OCI-LY3 (cell line): ENCODE results near the gene CIB1.

Source experiments
- H2AFZ ChIP-seq: fragments of 200-600, 300-600 bp; shearing (Covaris generic); 2 replicates; pipeline ENCODE4 v1.6.0; 2014; ENCODE audit warnings: antibody characterized with exemption, low read depth, low read length
- H3K27ac ChIP-seq: fragments of 200-600, 300-600 bp; sonication (generic); 2 replicates; pipeline ENCODE4 v1.5.1; 2014; ENCODE audit warnings: mild to moderate bottlenecking, low read length, moderate library complexity, mixed read lengths
- H3K27me3 ChIP-seq: fragments of 200-600, 300-600 bp; sonication (generic); 2 replicates; pipeline ENCODE4 v1.6.1; 2014; ENCODE audit warnings: low read depth, low read length, mixed read lengths
- H3K36me3 ChIP-seq: fragments of 200-600, 300-600 bp; sonication (generic); replicated peaks from 2 replicates; pipeline ENCODE3; 2014; ENCODE audit warnings: low read depth, low read length, mixed read lengths
- H3K4me1 ChIP-seq: fragments of 300-600, 200-600 bp; sonication (generic); 2 replicates; pipeline ENCODE4 v1.6.1; 2014; ENCODE audit warnings: low read length, mixed read lengths
- H3K4me2 ChIP-seq: fragments of 200-600, 300-600 bp; sonication (generic); 2 replicates; pipeline ENCODE4 v1.6.1; 2014; ENCODE audit warnings: low read length, mixed read lengths
- H3K4me3 ChIP-seq: fragments of 300-600, 200-600 bp; sonication (generic); 2 replicates; pipeline ENCODE4 v1.5.1; 2014; ENCODE audit warnings: antibody characterized with exemption, mild to moderate bottlenecking, low read length, moderate library complexity
- H3K79me2 ChIP-seq: fragments of 300-600, 200-600 bp; shearing (Covaris generic); 2 replicates; pipeline ENCODE4 v1.6.1; 2014; ENCODE audit warnings: mild to moderate bottlenecking, low read length, mixed read lengths
- H3K9ac ChIP-seq: fragments of 300-600, 200-600 bp; shearing (Covaris generic); 2 replicates; pipeline ENCODE4 v1.6.0; 2014; ENCODE audit warnings: mild to moderate bottlenecking, low read length, moderate library complexity
- H3K9me3 ChIP-seq: fragments of 200-600, 300-600 bp; shearing (Covaris generic); 2 replicates; pipeline ENCODE4 v1.6.1; 2014; ENCODE audit warnings: low read length, mixed read lengths; ENCODE audit not compliant: insufficient read depth
- H4K20me1 ChIP-seq: fragments of 200-600, 300-600 bp; sonication (generic); 2 replicates; pipeline ENCODE4 v1.6.1; 2016; ENCODE audit warnings: low read length, mixed read lengths; ENCODE audit not compliant: insufficient read depth
- CTCF ChIP-seq: fragments of 200-600, 300-600 bp; sonication (generic); IDR thresholded peaks from 2 replicates; pipeline ENCODE4 v1.5.1; 2014; ENCODE audit warnings: antibody characterized with exemption, low read length, low read depth
- EZH2phosphoT487 ChIP-seq: fragments of 200-600 bp; shearing (Covaris generic); IDR thresholded peaks from 2 replicates; pipeline ENCODE4 v1.6.1; 2018; ENCODE audit warnings: antibody characterized with exemption, mixed run types, low read depth

CIB1 gene

DNA sequence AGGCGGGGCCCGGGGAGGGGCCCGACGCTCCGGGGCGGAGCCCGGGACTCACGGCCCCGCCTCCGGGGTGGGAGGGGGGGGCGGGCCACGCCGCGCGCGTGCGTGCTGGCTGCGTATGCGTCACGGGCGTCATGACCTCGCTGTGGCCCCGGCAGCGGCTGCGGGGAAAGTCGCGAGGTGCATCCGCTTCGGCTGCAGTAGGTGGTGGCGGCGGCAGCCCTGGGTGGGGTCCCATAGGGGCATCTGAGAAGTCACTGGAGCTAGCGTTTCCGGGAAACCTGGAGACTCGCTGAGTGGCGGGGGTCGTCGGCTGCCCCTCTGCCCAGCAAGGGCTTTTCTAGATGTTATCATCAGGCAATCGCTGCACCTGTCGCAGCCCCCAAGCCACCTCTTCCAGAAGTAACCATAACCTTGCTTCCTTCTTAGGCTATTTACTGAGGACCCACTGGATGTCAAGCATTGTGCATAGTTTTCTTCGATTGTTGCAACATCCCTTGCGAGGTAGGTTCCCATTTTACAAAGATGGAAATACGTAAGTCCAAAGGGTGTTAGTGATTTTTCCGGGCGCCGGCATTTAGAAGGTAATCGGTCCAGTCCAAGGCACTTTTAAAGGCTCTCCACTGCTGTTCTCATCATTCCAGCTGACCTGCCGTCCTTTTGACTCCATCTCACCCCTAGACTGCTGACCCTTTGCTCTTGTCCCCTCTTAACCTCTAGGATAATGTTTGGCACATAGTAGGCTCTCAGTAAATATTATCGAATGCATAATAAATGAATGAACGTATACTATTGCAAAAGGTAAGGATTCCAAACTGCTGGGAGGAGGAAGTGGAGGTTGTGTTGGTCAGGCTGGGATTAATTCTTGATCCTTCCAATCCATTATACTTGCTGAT is 601 bp upstream of the CIB1 start, which contains the start of gene GDPGP1:
GDPGP1 (plus strand) TSS at position 114 of the 893 bp plus-strand sequence. CDS start 6,700 bp downstream, outside the sequence.
- H3K27ac ChIP-seq = peak within 1 kb of the TSS; percentile 43

DNA sequence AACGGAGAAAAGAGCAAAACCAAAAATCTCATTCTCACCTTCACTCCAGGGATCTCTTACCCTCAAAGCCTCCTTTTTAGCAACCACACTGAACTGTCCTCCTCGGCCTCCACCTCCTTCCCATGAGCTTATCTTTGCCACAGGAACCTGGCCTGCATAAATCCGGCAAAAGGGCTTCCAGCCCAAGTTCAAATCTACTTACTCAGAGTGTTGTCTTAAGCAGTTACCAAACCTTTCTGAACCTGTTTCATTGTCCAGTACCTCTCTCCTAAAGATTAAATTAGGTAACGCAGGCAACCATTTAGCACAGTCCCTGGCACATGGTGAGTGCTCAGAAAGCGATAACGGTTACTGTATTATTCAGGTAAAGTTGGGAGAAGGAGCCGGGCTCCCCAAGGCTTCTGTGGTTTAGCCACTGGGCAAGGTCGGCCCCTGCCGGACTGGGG is 777 bp downstream of the CIB1 start:
- Histone ChIP-seq H4K20me1 (no peaks in the 10 kb centered on the region; the same call in 1 of the 2 replicates), H3K27me3 (no peaks in the 10 kb centered on the region), H3K9ac (peak overlapping the region; percentile 78), H3K36me3 (peaks cover 16% of the 10 kb centered on the region), H2AFZ (peak overlapping the region; percentile 62), H3K4me1 (peaks cover 11% of the 10 kb centered on the region), H3K27ac (no peak overlapping the region), H3K4me2 (peak overlapping the region; percentile 98), H3K9me3 (no peaks in the 10 kb centered on the region), H3K79me2 (peaks cover 4% of the 10 kb centered on the region; the same call in 1 of the 2 replicates), H3K4me3 (peak overlapping the region; percentile 84)
- TF ChIP-seq EZH2phosphoT487 (no peak), CTCF (no peak; the same call in none of the 2 replicates)

More for the DNA sequence above, 601 bp upstream of the CIB1 start, which contains the start of gene GDPGP1:
- TF ChIP-seq CTCF = no peak
- no peak for TF ChIP-seq EZH2phosphoT487
- H3K27me3 ChIP-seq = no peaks in the 10 kb centered on the region
- H3K9ac ChIP-seq = peak within 1 kb of the TSS; percentile 80
- H3K4me2 ChIP-seq = peak within 1 kb of the TSS; percentile 98
- peaks cover 11% of the 10 kb centered on the region for H3K4me1 ChIP-seq
- H3K79me2 ChIP-seq = peaks cover 4% of the 10 kb centered on the region; the same call in 1 of the 2 replicates
- no peaks in the 10 kb centered on the region; the same call in 1 of the 2 replicates for H4K20me1 ChIP-seq
- H3K4me3 ChIP-seq = peak within 1 kb of the TSS; percentile 84
- H3K9me3 ChIP-seq = no peaks in the 10 kb centered on the region
- H2AFZ ChIP-seq = peak within 1 kb of the TSS; percentile 93
- peaks cover 9% of the 10 kb centered on the region for H3K36me3 ChIP-seq

DNA sequence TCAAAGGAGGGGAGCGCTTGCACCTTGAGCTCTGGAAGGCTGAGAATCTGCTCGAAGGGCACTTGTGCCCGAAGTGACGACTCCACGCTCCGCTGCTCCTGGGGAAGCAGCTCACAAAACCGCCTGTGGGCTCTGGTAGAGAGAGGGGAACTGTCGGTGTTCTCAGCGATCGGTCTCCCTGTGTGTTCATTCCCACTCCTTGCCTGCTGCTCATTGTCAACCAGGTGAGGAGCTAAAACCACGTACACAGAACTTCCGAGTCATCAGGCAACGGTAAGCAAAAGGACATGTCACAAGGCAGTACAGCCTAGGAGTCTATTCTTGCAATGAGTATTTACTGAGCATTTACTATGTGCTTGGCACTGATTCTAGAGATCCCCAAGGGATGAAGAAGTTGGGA is 1.5 kb downstream of the CIB1 start:
- Histone ChIP-seq H3K4me3 (no peak overlapping the region), H3K9me3 (no peaks in the 10 kb centered on the region), H4K20me1 (no peaks in the 10 kb centered on the region; the same call in 1 of the 2 replicates), H3K4me1 (peaks cover 11% of the 10 kb centered on the region), H3K36me3 (peaks cover 20% of the 10 kb centered on the region), H3K4me2 (peak overlapping the region; percentile 98; the same call in 1 of the 2 replicates), H3K79me2 (peaks cover 4% of the 10 kb centered on the region; the same call in 1 of the 2 replicates), H3K27ac (no peak overlapping the region), H3K9ac (no peak overlapping the region), H2AFZ (no peak overlapping the region), H3K27me3 (no peaks in the 10 kb centered on the region)
- no peak for TF ChIP-seq CTCF
- no peak for TF ChIP-seq EZH2phosphoT487
